PC-3 (cell line): ENCODE data around the gene EIPR1. TPM values are rescaled to one million over a fixed set of nuclear protein-coding genes. Genes with fewer than 3 reads are reported as not detected.

Experiments
- ATAC-seq: fragments of 200-7000 bp; cut with Tn5 transposase; 2 replicates; pipeline ENCODE4 v1.9.1; 2020; ENCODE audit warnings: mild to moderate bottlenecking, moderate library complexity
- BruUV-seq: library from RNA; stranded (reverse); fragments of 400-500 nt; replicated peaks from 2 replicates; lab custom pipeline; 2021; lab: Mats Ljungman, UMichigan
- CTCF ChIA-PET: fragments of 300-600 bp; sonication (Branson Sonifier 250); formaldehyde crosslinking; loops from one replicate; lab custom pipeline; 2022; ENCODE audit warnings: antibody characterized with exemption; lab: Charles Lee
- POLR2A ChIA-PET: fragments of 300-600 bp; sonication (Branson Sonifier 250); formaldehyde crosslinking; loops from one replicate; lab custom pipeline; 2022; ENCODE audit warnings: antibody characterized with exemption; ENCODE audit not compliant: unreplicated experiment; lab: Charles Lee
- DNase-seq: peaks from one replicate; pipeline ENCODE4 v3.0.0-alpha.2; 2015
- H2AFZ ChIP-seq: fragments of 300-600 bp; sonication (generic); 2 replicates; pipeline ENCODE4 v1.6.0; 2016; ENCODE audit warnings: antibody characterized with exemption, low read length
- H3F3A ChIP-seq: fragments of 300-600 bp; sonication (generic); one replicate; pipeline ENCODE4 v1.6.0; 2017; ENCODE audit warnings: antibody characterized with exemption, low read length, control low read depth, mild to moderate bottlenecking; ENCODE audit not compliant: unreplicated experiment
- H3K27ac ChIP-seq: fragments of 300-600 bp; sonication (generic); 2 replicates; pipeline ENCODE4 v1.5.1; 2016; ENCODE audit warnings: mild to moderate bottlenecking, low read length
- H3K27me3 ChIP-seq: fragments of 300-600 bp; sonication (generic); 2 replicates; pipeline ENCODE4 v1.6.1; 2016; ENCODE audit warnings: low read length, mixed read lengths
- H3K36me3 ChIP-seq: fragments of 300-600 bp; sonication (generic); 2 replicates; pipeline ENCODE4 v1.6.1; 2016; ENCODE audit warnings: low read depth, mixed run types, low read length, mixed read lengths
- H3K4me1 ChIP-seq: fragments of 300-600 bp; sonication (generic); 2 replicates; pipeline ENCODE4 v1.5.1; 2016; ENCODE audit warnings: low read length; ENCODE audit not compliant: insufficient read depth
- H3K4me2 ChIP-seq: fragments of 300-600 bp; sonication (generic); 2 replicates; pipeline ENCODE4 v1.6.0; 2016; ENCODE audit warnings: low read length
- H3K4me3 ChIP-seq: fragments of 300-600 bp; sonication (generic); 2 replicates; pipeline ENCODE4 v1.5.1; 2016; ENCODE audit warnings: mild to moderate bottlenecking, low read length, mixed read lengths
- H3K79me2 ChIP-seq: fragments of 300-600 bp; sonication (generic); 2 replicates; pipeline ENCODE4 v1.6.1; 2017; ENCODE audit warnings: low read length, mixed read lengths
- H3K9ac ChIP-seq: fragments of 300-600 bp; sonication (generic); 2 replicates; pipeline ENCODE4 v1.6.0; 2016; ENCODE audit warnings: mild to moderate bottlenecking, low read length
- H3K9me2 ChIP-seq: fragments of 300-600 bp; sonication (generic); replicated peaks from 2 replicates; pipeline ENCODE4 v1.6.1; 2016; ENCODE audit warnings: mixed run types, low read length, mixed read lengths
- H3K9me3 ChIP-seq: fragments of 300-600 bp; sonication (generic); 2 replicates; pipeline ENCODE4 v1.6.1; 2016; ENCODE audit warnings: low read length, mixed read lengths
- H4K20me1 ChIP-seq: fragments of 300-600 bp; sonication (generic); 2 replicates; pipeline ENCODE4 v1.6.1; 2016; ENCODE audit warnings: low read length, mixed read lengths
- CTCF ChIP-seq: fragments of 300-600 bp; sonication (generic); conservative IDR thresholded peaks from 2 replicates; pipeline ENCODE4 v1.5.1; 2017; ENCODE audit warnings: antibody characterized with exemption, low read depth, mild to moderate bottlenecking, low read length
- EZH2 ChIP-seq: fragments of 300-600 bp; sonication (generic); IDR thresholded peaks from one replicate; pipeline ENCODE4 v1.6.1; 2017; ENCODE audit warnings: antibody characterized with exemption, mild to moderate bottlenecking, low read length; ENCODE audit not compliant: unreplicated experiment
- EZH2phosphoT487 ChIP-seq: fragments of 300-600 bp; sonication (generic); IDR thresholded peaks from 2 replicates; pipeline ENCODE4 v1.6.1; 2018; ENCODE audit warnings: mild to moderate bottlenecking, antibody characterized with exemption, low read length, borderline replicate concordance
- intact Hi-C: fragments of 100-400 bp; cut with micrococcal nuclease; formaldehyde crosslinking; loops from 2 replicates; pipeline ENCODE4 v1.9.0; 2023
- total RNA-seq: library from RNA; depleted of rRNA; stranded (reverse); fragments of >200 nt; gene quantifications from 2 replicates; pipeline ENCODE4 v1.2.3, GENCODE V29; 2014

EIPR1 gene
- total RNA-seq, 1 experiment from 2014 or later: 90.1 TPM

- intact Hi-C loops: no loop called here
- H4K20me1 ChIP-seq: 0 out of 2 replicates have a peak, but pooled peaks cover 4% of the 10 kb centered on the region
- POLR2A ChIA-PET: no interaction called here
These were observed 12.4 kb downstream of the EIPR1 start for GRCh38 chr2:3365219-3365618.

GRCh38 chr2:3361518-3362389, 15.9 kb downstream of the EIPR1 start:
- POLR2A ChIA-PET: no interaction called here
- Histone ChIP-seq H3K79me2 (peaks cover 84% of the 10 kb centered on the region), H3F3A (no peaks in the 10 kb centered on the region), H2AFZ (no peak overlapping the region), H3K36me3 (no peaks in the 10 kb centered on the region), H3K9me2 (no peaks in the 10 kb centered on the region), H3K9me3 (no peaks in the 10 kb centered on the region), H3K4me2 (no peak overlapping the region), H3K4me1 (no peaks in the 10 kb centered on the region), H3K27me3 (no peaks in the 10 kb centered on the region), H3K9ac (no peak overlapping the region), H3K4me3 (no peak overlapping the region), H4K20me1 (0 out of 2 replicates have a peak, but pooled peaks cover 4% of the 10 kb centered on the region), H3K27ac (no peak overlapping the region)
- no peak for DNase-seq
- ATAC-seq: no peak
- BruUV-seq: no TSS peak
- intact Hi-C loops: no loop called here
- TF ChIP-seq EZH2phosphoT487 (no peak), CTCF (no peak), EZH2 (no peak)
- CTCF ChIA-PET: no interaction called here

More at GRCh38 chr2:3365219-3365618, 12.4 kb downstream of the EIPR1 start:
- CTCF ChIA-PET: no interaction called here
- no peak for ATAC-seq
- Histone ChIP-seq H3K27ac (no peak overlapping the region), H3K4me3 (no peak overlapping the region), H3K9me3 (no peaks in the 10 kb centered on the region), H3K36me3 (no peaks in the 10 kb centered on the region), H3K79me2 (peaks cover 79% of the 10 kb centered on the region), H2AFZ (no peak overlapping the region), H3K9me2 (no peaks in the 10 kb centered on the region), H3K4me2 (no peak overlapping the region), H3K27me3 (no peaks in the 10 kb centered on the region), H3F3A (no peaks in the 10 kb centered on the region), H3K4me1 (no peaks in the 10 kb centered on the region), H3K9ac (no peak overlapping the region)
- TF ChIP-seq CTCF: no peak
- no peak for TF ChIP-seq EZH2
- no peak for TF ChIP-seq EZH2phosphoT487
- no peak for DNase-seq
- BruUV-seq: no TSS peak

GRCh38 chr2:3357926-3358325, 19.7 kb downstream of the EIPR1 start:
- CTCF ChIA-PET: no interaction called here

More at GRCh38 chr2:3357926-3358325, 19.7 kb downstream of the EIPR1 start:
- H3F3A ChIP-seq: no peaks in the 10 kb centered on the region
- POLR2A ChIA-PET: no interaction called here
- H3K9ac ChIP-seq: no peak overlapping the region
- DNase-seq (no peak), ATAC-seq (no peak)
- no peaks in the 10 kb centered on the region for H3K9me2 ChIP-seq
- TF ChIP-seq CTCF (no peak), EZH2phosphoT487 (no peak), EZH2 (no peak)
- no peaks in the 10 kb centered on the region for H3K9me3 ChIP-seq
- no peak overlapping the region for H3K27ac ChIP-seq
- H3K4me1 ChIP-seq: no peaks in the 10 kb centered on the region
- no TSS peak for BruUV-seq
- H3K4me3 ChIP-seq: no peak overlapping the region
- H3K27me3 ChIP-seq: no peaks in the 10 kb centered on the region
- peaks cover 68% of the 10 kb centered on the region for H3K79me2 ChIP-seq
- no peak overlapping the region for H3K4me2 ChIP-seq
- no peak overlapping the region for H2AFZ ChIP-seq
- peaks cover 16% of the 10 kb centered on the region; the same call in 1 of the 2 replicates for H3K36me3 ChIP-seq
- intact Hi-C loops: no loop called here
- 0 out of 2 replicates have a peak, but pooled peaks cover 4% of the 10 kb centered on the region for H4K20me1 ChIP-seq
